Stimulated activated CD4-positive, alpha-beta T cell treated with anti-CD3 and anti-CD28 coated beads, Interleukin-4, amount 100 ng/mL, for 4 hours (primary cell): ENCODE measurements around the gene MTCP1.

Experiments used
- DNase-seq, 2 experiments: peaks; one replicate each; pipeline ENCODE4 v3.0.0-alpha.2; 2020

Gene MTCP1

DNA sequence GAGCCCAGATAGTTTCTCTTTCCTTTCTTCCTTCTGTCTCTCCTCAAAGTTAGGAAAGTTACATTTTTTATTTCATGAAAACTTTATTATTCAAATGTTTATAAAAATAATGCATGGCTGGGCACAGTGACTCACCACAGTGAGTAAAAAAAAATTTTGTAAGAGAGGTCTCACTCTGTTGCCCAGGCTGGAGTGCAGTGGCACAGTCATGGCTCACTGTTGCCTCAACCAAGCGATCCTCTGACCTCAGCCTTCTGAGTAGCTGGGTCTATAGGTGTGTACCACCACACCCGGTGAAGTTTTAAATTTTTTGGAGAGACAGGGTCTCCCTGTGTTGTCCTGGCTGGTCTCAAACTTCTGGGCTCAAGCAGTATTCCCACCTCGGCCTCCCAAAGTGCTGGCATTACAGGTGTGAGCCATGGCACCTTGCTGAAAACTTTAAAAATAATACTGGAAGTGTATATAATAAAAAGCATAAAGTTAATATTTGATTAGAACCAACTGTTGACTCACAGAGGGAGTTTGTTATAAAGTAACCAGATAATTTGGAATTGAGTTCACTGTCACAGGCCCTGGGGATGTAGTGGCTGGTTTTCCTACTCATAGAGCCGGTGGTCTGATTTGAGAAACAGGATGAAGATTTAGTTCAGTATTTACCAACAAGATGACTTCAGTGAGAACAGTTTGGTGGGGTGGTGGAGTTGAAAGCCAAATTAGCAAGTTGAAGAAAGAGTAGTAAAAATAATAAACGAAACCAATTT lies 18.0 kb downstream of the MTCP1 start:
- DNase-seq, result no peak

DNA sequence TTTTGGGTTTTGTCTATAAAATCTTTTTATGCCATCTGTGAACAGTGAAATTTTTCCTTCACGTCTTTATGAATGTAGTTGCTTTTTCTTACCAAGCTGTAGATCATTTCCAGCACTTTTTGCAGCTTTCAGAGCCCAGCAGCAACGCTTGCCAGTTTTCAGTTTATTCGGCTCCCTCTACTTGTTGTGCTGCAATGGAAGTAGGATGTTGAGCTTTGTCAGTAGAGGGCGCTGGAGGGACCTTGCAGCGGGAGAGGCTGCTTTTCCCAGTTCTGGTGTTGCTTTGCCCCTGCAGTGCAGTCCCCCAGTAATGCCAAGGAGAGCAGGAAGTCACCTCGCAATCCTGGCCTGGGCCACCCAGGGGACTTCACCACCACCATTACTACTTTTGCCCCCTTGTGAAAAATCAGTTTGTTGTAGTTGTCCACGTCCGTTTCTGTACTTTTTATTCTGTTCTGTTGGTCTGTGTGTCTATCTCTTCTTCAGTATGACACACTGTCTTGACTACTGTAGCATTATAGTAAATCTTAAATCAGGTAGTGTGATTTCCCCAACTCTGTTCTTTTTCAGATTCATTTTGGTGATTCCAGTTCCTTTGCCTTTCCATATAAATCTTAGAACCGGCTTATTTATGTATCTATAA lies 21.8 kb downstream of the MTCP1 start:
- no peak for DNase-seq

DNA sequence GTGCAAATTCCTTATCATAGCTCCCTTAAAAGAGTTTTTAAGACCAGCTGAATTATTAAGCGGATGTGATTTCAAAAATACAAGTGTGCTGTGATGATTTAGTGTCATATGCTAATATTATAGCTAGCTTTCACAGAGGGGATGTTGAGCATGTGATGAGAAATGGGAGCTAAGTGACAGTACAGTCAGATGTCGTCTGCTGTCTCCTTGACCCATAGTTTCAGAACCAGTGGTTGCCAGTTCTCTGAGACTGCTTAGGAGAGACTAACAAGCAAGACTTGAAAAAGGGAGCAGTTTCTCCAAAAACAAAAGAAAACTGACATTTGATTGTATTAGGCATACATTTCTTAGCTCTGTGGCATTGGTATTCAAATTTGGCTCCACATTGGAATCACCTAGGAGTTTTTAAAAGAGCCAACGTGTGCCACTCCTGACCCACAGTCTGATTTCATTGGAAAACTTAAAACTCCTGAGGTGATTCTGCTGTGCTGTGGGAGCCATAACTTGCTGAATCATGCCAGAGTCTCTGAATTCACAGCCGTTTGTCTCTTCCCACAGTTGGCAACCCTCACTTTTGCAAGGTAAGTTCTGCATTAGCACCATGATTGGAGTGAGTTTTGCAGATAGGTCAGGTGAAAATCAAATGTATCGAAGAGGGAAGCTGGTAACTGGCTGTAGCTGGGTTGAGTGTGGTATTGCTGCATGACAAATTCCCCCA lies 24.0 kb downstream of the MTCP1 start:
- DNase-seq, result no peak

DNA sequence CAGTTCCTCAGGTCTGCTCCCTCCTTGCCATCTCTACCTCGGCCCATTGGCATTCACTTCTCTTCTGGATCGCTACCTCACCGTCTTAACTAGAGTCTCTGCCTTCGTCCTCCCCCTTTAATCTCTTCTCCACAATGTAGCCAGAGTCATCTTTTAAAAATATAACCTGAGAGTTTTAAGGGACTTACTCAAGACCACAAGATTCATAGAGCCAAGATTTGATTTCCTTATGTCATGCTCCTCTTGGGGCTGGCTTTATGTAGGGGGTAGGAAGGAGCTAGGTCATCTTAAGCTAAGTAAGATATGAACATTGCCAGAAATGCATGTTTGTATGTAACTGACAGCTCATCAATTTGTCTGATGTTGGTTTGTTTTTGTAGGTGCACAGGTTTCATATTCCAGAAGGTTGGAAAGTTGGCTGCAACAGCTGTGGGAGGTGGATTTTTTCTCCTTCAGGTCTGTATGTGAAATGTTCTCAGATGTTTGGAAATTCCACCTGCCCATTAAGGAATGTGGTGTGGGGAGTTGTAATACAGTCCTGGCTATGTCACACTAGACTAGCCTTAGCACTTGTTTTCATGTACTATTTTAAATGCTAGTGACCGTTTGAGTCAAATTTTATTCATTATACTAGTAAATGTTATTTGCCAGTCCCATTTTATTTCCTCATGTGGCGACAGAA lies 24.7 kb downstream of the MTCP1 start:
- no peak for DNase-seq

DNA sequence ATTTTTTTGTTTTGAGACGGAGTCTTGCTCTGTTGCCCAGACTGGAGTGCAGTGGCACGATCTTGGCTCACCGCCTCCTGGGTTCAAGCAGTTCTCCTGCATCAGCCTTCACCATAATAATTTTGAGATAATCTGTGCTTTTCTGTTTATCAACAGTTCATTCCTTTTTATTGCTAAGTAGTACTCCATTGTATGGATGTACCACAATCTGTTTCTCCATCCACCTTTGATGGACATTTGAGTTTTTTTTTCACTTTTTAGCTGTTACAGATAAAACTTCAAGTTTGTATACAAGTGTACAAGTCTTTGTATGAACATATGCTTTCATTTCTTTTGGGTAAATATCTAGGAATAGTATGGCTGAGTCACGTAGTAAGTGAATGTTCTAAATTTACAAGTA lies 35.2 kb downstream of the MTCP1 start:
- DNase-seq, result no peak

DNA sequence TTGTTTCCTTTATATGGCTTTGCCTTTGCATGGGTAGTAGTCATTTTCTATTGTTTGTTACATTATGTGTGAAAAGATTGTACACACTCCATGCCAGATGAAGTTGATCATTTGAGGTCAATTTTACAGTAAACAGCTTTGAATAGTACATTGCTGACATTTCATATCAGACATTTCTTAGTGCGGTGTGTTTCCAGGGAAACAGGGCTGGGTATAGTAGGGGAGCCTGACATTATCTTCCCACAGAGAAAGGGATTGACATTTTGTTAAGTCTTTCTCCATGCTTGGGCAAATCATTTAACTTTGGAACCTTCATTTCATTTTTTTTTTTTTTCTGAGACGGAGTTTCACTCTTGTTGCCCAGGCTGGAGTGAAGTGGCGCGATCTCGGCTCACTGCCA lies 39.3 kb downstream of the MTCP1 start:
- DNase-seq, result no peak

DNA sequence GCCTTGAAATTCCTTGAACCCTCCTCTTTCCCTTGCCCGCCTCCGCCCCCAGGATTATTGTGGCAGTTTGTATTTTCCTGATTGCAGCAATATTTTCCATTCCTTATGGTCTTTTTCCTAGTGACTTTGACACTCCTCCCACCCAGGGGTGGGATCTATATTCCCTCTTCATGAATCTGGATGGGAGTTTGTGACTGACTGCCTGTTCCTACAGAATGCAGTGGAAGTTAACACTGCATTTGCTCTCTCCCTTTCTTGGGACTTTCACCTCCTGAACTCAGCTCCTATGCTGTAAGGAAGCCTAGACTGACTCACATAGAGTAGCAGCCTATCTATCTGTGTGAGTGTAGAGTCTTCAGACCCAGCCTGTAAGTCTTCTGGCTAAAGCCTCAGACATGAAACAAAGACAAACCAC lies 42.1 kb downstream of the MTCP1 start:
- no peak for DNase-seq

DNA sequence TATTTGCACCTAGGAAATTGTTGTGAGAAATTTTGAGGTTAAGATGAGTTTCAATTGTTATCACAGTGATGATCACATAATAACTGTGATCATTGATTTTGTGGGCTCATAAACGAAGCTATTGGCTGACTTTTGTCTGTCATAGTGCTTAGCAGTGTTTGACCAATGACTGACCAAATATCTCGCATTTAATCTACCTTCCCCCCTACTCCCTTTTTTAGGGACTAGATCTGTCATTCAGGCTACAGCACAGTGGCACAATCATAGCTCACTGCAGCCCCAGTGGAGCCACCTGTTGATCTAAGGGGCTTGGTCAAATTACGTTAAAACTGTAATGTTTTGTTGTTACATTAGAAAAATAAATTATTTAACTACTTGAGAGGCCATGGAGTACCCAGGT lies 42.8 kb downstream of the MTCP1 start:
- DNase-seq, result no peak

DNA sequence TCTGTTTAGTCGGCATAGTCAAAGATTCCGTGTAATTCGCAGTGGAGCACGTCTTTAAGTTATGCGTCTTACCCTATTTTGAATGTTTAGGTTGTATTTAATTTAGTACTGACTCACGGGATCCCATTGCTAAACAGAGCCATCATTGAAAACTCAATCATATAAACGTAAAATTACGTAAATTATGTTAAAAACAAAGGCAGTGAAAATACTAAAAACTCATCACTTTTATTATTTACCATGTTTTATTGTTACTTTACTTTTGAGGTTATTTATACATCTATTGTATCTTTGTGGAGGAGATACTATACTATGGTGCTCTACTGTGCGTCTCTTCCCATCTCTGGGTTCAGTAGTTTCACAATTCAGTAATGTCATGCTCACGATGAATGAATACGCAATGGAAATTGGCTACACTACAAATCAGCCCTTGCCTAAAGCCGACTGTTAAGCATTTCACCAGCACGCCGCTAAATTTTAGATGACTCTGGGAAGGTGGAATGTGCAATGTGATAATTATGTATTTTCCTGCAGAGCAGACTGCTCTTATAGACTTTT lies 43.3 kb downstream of the MTCP1 start:
- peak in 1 of 2 experiments; percentile 6 for DNase-seq

DNA sequence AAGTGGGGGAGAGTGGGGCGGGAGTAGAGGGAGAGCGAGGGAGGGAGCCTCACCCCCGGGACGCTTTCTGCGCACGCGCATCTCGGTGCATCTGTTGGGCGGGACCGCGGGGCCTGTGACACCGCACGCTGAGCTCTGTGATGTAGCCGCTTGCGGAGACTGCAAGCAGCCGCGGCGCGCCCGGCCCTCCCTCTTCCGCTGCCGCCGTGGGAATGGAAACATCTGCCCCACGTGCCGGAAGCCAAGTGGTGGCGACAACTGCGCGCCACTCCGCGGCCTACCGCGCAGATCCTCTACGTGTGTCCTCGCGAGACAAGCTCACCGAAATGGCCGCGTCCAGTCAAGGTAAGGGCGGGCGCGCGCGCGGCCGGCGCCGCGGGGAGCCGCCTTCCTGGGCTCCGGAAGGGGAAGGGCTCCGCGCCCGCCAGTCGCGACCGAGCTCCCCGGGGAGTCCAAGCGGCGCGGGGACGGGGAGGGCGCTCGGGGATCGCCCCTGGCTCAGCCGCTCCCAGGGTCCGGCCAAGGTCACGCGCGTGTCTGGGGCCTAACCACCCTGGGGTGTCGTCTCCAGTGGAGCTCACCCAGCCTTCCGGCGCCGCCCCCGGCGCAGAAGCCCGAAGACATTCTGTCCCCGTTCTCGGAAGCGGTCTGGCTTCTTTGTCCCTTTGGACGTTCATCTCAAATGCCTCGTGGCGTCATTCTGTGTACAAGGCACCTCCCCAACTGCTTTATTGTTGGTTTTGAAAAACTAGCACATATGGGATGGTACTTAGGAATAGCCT lies 44.0 kb downstream of the MTCP1 start, which contains the start of gene FUNDC2:
Gene FUNDC2, plus strand, starts transcription at position 118 of the 782 bp plus-strand sequence. Its CDS starts 95 bp downstream, at position 213.
- peak; percentile 83 to 96 for DNase-seq

DNA sequence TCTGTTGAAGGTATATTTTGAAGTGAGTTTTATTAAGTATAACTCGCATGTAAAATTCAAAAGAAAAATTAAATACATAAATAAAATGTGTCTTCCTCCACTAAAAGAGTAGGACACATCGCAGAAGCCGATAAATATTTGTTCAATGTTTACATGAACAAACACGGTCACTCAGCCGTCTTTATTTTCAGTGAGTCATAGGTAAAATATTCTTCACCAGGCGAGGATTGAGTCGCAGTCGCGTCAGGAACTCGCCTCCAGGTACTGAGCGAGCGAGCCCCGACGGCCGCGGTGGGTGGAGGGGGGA lies 44.6 kb downstream of the MTCP1 start:
- DNase-seq, result no peak

DNA sequence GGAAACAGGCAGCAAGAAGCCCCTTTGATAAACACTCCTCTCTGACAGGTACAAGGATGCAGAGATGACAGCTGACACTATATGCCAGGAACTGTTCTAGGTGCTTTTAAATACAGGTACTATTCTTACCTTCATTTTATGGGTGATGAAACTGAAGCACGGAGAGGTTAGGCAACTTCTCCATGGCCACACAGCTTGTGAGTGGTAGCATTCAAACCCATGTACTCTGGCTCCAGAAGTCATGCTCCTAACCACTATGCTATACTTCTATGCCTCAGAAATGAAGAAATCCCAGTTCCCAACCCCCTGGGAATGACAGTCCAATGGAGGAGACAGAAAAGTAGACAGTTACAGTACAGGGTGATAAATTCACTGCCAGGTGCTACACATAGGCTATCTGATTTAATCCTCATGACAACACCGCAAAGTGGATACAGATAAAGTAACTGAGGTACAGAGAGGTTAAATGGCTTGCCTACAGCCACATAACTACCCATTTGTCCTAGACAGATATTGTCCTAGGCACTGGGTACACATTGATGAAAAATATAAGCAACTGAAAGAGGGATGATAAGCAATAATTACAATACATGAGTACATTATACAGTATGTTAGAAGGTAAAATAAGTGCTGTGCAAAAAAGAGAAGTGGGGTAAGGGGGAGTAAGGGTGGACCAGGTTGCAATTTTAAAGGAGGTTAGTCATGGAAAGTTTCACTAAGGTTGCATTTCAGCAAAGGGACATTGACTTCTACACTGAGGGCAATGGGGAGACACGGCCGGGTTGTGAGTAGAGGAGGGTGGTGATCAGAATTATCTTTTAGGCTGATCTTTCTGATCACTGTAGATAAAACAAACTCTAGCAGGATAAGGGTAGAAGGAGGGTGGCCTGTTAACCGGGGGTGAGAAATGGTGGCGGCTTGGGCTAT lies 46.8 kb downstream of the MTCP1 start:
- no peak for DNase-seq

DNA sequence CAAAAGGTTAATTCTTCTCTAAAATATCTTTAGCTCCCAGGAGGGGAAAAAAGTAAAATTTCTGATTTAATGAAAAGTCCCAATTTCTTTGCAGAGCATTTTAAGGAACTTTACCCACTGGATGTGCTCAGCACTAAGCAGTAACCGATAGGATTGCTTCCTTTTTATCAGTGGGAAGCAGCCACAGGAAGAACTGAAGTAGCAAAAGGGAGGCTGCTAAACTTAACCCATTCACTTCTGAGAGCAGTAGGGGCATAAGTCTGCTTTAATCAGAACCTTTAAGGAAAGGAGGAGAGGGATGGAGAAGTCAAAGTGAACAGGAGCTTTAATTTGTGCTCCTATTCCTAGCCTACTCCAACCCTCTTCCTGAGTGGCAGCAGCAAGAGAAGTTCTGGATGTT lies 48.4 kb downstream of the MTCP1 start, which contains the start of gene F8:
Gene F8, minus strand, starts transcription at position 139 of the 400 bp plus-strand sequence. CDS start 171 bp downstream, outside the sequence.
- no peak for DNase-seq

DNA sequence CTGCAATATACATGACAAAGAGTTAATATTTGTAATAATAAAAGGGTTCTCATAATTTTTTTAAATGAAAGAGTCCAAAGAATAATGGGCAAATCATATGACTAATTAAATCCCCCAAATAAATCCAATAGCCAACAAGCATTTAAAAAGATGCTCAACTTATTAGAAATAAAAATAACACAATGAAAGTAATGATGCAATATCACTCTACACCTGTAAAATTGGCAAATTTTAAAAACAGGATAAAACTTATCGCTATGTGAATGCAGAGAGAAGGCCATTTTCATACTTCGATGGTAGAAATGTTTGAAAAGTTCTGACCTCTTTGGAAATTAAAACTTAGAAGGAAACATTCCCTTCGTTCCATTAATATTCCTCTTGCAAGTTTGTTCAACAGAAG lies 50.3 kb downstream of the MTCP1 start:
- no peak for DNase-seq
